AG10803 (cell line): ENCODE data around the gene ANKRD17.

Experiments
- DNase-seq: peaks from one replicate; pipeline ENCODE4 v3.0.0; 2010; ENCODE audit warnings: low read depth
- H3K4me3 ChIP-seq: 2 replicates; pipeline ENCODE4 v1.5.1; 2011; ENCODE audit warnings: mild to moderate bottlenecking, low read length, control low read depth
- TF ChIP-seq, protein P1 (sequence below): conservative IDR thresholded peaks from 2 replicates; pipeline ENCODE4 v1.5.1; 2011; ENCODE audit warnings: mild to moderate bottlenecking, low read length, control low read depth, inconsistent platforms

The ANKRD17 gene

DNA sequence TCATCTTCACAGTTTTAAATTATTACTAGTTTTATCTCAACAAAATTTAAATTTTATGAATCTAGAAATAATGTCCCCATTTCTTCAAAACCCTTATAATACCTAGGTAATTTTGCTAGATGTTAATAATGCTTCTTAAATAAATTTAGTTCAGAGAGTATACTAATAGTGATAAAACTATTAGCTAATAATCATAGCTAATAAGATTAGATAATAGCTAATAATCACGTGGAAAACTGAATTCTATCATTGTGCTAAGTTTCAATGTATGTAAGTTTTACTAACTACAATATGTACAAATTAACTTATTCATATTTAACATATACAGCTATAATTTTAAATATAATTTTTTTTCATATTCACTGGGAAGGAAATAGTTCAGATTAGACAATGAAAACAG lies 10.2 kb downstream of the ANKRD17 start:
- DNase-seq, result no peak
- TF ChIP-seq, protein P1, sequence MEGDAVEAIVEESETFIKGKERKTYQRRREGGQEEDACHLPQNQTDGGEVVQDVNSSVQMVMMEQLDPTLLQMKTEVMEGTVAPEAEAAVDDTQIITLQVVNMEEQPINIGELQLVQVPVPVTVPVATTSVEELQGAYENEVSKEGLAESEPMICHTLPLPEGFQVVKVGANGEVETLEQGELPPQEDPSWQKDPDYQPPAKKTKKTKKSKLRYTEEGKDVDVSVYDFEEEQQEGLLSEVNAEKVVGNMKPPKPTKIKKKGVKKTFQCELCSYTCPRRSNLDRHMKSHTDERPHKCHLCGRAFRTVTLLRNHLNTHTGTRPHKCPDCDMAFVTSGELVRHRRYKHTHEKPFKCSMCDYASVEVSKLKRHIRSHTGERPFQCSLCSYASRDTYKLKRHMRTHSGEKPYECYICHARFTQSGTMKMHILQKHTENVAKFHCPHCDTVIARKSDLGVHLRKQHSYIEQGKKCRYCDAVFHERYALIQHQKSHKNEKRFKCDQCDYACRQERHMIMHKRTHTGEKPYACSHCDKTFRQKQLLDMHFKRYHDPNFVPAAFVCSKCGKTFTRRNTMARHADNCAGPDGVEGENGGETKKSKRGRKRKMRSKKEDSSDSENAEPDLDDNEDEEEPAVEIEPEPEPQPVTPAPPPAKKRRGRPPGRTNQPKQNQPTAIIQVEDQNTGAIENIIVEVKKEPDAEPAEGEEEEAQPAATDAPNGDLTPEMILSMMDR, result no peak
- H3K4me3 ChIP-seq, result no peak overlapping the region

DNA sequence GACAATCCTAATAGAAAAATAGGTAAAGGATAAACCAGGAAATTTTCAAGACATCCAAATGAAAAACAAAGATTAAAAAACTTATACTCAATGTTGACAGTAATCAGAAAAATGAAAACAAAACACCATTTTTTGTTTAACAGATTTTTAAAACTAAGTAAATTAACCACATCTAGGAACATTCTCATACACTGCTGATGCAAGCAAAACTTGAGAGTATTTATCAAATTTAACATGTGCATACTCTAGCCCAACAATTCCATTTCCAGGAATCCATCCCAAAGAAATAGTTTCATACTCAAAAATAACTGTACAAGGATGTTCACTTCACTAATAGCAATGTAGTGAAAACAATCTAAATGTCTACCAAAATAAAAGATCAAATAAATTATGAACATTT lies 11.5 kb downstream of the ANKRD17 start:
- TF ChIP-seq, protein P1, result no peak
- no peak for DNase-seq
- no peak overlapping the region for H3K4me3 ChIP-seq

DNA sequence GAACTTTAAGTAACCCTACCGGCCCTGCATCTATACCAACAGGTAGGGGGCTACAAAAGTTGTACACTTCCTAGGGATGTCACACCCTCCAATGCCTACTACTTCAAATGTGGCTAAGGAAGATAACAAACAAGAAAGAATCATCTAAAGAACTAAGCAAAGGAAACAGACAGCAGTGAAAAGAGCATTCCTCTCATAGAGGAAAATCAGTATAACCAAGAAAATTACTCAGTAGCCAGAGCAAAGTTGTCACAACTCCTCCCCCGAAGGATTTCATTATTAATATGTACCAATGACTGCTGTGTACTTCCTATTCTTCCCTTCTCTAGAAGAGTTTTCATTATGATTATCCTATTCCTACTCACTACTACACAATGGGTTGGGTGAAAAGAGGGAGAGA lies 12.6 kb downstream of the ANKRD17 start:
- no peak overlapping the region for H3K4me3 ChIP-seq
- DNase-seq, result no peak
- TF ChIP-seq, protein P1, result no peak

DNA sequence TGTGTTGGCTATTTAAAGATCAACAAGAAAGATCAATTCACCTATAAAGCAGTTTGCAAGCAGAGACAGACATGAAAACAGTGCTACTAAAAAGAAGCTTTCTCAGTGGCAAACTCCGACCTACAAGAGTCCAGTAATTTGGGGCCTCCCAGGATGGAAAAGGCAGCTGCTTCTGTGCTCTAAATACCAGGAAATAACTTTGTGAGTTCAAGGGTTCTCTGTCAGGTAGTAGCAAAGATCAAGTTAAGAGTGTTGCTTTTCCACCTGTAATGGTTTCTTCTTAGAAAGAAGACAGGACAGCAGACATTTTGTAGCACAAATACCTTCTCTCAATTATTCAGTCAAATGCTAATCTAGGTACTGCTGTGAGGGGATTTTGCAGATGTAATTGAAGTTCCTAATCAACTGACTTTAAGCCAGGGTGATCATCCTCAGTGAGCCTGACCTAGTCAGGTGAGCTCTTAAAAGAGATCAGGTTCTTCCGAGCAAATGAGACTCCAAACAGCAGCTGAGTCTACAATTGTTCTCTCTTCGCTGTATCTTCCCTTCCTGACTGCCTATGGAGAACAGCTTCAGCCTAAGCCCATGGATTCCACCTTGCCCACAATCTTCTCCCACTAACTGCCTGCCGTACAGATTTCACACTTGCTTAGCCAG lies 13.5 kb downstream of the ANKRD17 start:
- H3K4me3 ChIP-seq, result no peak overlapping the region
- TF ChIP-seq, protein P1, result no peak
- no peak for DNase-seq

DNA sequence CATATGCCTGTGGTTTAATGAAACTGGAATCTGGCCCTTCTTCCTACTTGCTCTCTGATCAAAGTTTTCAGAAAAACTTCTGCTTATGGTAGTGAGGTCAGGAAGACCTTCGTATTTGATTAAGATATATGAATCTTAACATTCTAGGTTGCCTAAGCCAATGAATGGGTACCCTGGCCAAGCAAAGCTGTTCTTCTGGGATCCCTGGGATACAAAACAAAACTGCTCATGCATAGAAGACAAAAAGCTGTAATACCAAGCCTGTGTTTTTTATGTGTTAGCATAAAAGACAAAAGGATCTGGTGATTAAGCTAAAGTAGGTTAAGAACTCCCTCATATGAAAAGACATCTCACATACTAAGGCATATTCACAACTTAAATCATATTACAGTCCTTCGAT lies 21.6 kb downstream of the ANKRD17 start:
- DNase-seq, result no peak
- TF ChIP-seq, protein P1, result no peak
- H3K4me3 ChIP-seq, result no peak overlapping the region

DNA sequence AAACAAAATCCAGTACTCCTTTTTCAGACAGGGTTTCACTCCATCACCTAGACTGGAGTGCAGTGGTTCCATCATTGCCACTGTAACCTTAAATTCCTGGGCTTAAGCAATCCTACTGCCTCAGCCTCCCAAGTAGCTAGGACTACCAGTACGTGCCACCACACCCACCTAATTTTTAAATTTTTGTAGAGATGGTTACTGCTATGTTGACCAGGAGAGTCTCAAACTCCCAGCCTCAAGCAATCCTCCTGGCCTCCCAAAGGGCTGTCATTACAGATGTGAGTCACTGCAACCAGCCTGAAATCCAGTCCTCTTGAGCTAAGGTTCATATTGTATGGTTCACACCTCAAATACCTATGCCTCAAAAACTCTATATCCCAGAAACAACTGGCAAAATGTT lies 22.4 kb downstream of the ANKRD17 start:
- TF ChIP-seq, protein P1, result no peak
- no peak overlapping the region for H3K4me3 ChIP-seq
- DNase-seq, result no peak

DNA sequence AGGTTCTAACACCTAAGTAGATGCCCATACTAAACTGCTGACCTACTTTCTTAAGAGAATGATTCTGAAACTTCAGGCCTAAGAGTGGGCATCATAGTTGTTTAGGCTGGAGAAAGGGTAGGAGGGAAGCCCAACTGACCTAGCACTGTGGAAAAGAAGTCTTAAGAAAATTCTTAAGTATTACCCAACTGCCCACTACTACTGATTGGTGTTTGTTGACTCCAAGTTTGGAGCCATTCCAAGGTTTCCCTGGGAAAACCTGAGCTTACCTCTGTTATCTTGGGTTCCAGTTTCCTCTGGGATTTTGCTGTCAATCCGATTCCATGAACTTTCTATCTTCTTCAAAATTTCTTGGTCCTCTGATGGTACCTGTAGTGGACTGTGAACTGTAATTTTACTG lies 23.9 kb downstream of the ANKRD17 start:
- TF ChIP-seq, protein P1, result no peak
- DNase-seq, result no peak
- H3K4me3 ChIP-seq, result no peak overlapping the region
